ENCODE data around the gene C1orf232. TPM values are rescaled to one million over a fixed set of nuclear protein-coding genes. Genes with fewer than 3 reads are reported as not detected.

The C1orf232 gene
- total and polyA plus RNA-seq, 2 experiments from 2014 or later, result not detected

DNA sequence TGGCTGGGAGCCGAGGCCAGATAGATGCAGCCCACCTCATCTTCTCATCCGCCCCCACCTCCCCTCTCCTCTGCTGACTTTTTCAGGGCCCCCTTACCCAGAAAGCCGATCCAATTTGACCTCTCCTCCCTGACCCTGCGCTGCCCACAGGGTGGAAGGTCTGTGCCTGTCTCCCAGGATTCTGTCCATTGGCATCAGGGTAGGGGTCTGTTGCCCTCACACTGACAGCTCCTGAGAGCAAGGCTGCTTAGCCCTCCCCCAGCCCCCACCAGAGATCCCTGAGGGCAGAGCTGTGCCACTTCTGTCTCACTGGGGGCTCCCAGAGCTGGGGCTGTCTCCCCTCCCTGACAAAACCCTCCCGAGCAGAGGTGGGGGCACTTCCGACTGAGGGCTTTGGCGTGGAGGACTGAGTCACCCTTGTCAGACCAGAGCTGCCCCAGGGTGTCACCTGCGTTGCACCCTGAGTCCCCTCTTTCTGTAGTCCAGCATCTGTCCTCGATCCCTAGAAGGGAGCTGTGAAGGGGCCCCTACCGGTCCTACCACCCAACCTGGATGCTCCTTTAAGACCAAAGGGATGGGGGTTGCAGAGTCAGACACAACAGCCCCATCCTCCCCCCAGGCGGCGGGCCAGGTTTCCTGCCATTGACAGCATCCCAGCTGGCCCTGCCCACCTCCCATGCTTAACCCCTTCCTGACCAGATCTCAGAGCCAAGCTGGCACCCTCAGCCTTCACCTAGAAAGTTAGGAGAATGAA is 12.3 kb downstream of the C1orf232 start (continued):
- TF ChIP-seq, protein P1, sequence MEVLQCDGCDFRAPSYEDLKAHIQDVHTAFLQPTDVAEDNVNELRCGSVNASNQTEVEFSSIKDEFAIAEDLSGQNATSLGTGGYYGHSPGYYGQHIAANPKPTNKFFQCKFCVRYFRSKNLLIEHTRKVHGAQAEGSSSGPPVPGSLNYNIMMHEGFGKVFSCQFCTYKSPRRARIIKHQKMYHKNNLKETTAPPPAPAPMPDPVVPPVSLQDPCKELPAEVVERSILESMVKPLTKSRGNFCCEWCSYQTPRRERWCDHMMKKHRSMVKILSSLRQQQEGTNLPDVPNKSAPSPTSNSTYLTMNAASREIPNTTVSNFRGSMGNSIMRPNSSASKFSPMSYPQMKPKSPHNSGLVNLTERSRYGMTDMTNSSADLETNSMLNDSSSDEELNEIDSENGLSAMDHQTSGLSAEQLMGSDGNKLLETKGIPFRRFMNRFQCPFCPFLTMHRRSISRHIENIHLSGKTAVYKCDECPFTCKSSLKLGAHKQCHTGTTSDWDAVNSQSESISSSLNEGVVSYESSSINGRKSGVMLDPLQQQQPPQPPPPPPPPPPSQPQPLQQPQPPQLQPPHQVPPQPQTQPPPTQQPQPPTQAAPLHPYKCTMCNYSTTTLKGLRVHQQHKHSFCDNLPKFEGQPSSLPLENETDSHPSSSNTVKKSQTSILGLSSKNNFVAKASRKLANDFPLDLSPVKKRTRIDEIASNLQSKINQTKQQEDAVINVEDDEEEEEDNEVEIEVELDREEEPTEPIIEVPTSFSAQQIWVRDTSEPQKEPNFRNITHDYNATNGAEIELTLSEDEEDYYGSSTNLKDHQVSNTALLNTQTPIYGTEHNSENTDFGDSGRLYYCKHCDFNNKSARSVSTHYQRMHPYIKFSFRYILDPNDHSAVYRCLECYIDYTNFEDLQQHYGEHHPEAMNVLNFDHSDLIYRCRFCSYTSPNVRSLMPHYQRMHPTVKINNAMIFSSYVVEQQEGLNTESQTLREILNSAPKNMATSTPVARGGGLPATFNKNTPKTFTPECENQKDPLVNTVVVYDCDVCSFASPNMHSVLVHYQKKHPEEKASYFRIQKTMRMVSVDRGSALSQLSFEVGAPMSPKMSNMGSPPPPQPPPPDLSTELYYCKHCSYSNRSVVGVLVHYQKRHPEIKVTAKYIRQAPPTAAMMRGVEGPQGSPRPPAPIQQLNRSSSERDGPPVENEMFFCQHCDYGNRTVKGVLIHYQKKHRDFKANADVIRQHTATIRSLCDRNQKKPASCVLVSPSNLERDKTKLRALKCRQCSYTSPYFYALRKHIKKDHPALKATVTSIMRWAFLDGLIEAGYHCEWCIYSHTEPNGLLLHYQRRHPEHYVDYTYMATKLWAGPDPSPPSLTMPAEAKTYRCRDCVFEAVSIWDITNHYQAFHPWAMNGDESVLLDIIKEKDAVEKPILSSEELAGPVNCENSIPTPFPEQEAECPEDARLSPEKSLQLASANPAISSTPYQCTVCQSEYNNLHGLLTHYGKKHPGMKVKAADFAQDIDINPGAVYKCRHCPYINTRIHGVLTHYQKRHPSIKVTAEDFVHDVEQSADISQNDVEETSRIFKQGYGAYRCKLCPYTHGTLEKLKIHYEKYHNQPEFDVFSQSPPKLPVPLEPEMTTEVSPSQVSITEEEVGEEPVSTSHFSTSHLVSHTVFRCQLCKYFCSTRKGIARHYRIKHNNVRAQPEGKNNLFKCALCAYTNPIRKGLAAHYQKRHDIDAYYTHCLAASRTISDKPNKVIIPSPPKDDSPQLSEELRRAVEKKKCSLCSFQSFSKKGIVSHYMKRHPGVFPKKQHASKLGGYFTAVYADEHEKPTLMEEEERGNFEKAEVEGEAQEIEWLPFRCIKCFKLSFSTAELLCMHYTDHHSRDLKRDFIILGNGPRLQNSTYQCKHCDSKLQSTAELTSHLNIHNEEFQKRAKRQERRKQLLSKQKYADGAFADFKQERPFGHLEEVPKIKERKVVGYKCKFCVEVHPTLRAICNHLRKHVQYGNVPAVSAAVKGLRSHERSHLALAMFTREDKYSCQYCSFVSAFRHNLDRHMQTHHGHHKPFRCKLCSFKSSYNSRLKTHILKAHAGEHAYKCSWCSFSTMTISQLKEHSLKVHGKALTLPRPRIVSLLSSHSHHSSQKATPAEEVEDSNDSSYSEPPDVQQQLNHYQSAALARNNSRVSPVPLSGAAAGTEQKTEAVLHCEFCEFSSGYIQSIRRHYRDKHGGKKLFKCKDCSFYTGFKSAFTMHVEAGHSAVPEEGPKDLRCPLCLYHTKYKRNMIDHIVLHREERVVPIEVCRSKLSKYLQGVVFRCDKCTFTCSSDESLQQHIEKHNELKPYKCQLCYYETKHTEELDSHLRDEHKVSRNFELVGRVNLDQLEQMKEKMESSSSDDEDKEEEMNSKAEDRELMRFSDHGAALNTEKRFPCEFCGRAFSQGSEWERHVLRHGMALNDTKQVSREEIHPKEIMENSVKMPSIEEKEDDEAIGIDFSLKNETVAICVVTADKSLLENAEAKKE (CRISPR knock-in tag; IDR thresholded peaks at IDR 0.05), result no peak
- TF ChIP-seq ZNF114 (CRISPR knock-in tag; IDR thresholded peaks at IDR 0.05) (no peak), EZH2phosphoT487 (IDR thresholded peaks at IDR 0.05; ENCODE audit: unreplicated experiment) (no peak), JUNB (IDR thresholded peaks at IDR 0.05; ENCODE audit: unreplicated experiment) (no peak), ZNF331 (CRISPR knock-in tag; IDR thresholded peaks at IDR 0.05; ENCODE audit: low read depth) (no peak), STAT1 (IDR thresholded peaks at IDR 0.05; ENCODE audit: unreplicated experiment) (no peak)
- TF ChIP-seq, protein P2, sequence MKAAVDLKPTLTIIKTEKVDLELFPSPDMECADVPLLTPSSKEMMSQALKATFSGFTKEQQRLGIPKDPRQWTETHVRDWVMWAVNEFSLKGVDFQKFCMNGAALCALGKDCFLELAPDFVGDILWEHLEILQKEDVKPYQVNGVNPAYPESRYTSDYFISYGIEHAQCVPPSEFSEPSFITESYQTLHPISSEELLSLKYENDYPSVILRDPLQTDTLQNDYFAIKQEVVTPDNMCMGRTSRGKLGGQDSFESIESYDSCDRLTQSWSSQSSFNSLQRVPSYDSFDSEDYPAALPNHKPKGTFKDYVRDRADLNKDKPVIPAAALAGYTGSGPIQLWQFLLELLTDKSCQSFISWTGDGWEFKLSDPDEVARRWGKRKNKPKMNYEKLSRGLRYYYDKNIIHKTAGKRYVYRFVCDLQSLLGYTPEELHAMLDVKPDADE (IDR thresholded peaks at IDR 0.05), result no peak
